Measurements from ENCODE around the gene PPP4R1.
A peak's percentile ranks its signal among the peaks of the same experiment; 100 is the strongest.

Gene PPP4R1

GRCh38 chr18:9581667-9582066, 32.7 kb downstream of the PPP4R1 start:
- DNase-seq = no peak

- no peak for DNase-seq
Observed at GRCh38 chr18:9578306-9578705, 36.1 kb downstream of the PPP4R1 start.

- DNase-seq = no peak
Observed at GRCh38 chr18:9577361-9577760, 37.0 kb downstream of the PPP4R1 start.

GRCh38 chr18:9575558-9575957, 38.8 kb downstream of the PPP4R1 start:
- DNase-seq = peak; percentile 84 to 92

GRCh38 chr18:9574473-9575115, 39.8 kb downstream of the PPP4R1 start:
- DNase-seq = no peak

- DNase-seq = no peak
Observed at GRCh38 chr18:9571546-9571945, 42.8 kb downstream of the PPP4R1 start.

- no peak for DNase-seq
Observed at GRCh38 chr18:9570255-9570654, 44.1 kb downstream of the PPP4R1 start.

- no peak for DNase-seq
Observed at GRCh38 chr18:9569178-9569577, 45.2 kb downstream of the PPP4R1 start.

GRCh38 chr18:9568186-9568585, 46.2 kb downstream of the PPP4R1 start:
- DNase-seq = no peak

- no peak for DNase-seq
Observed at GRCh38 chr18:9565407-9565806, 49.0 kb downstream of the PPP4R1 start.

GRCh38 chr18:9563331-9563730, 51.0 kb downstream of the PPP4R1 start:
- peak; percentile 54 to 56 for DNase-seq

GRCh38 chr18:9562584-9562983, 51.8 kb downstream of the PPP4R1 start:
- no peak for DNase-seq

- DNase-seq = peak; percentile 79 to 86
Observed at GRCh38 chr18:9561759-9562158, 52.6 kb downstream of the PPP4R1 start.

- no peak for DNase-seq
Observed at GRCh38 chr18:9559253-9559652, 55.1 kb downstream of the PPP4R1 start.

GRCh38 chr18:9558387-9559064, 55.8 kb downstream of the PPP4R1 start:
- DNase-seq = no peak

- no peak for DNase-seq
Observed at GRCh38 chr18:9557250-9557943, 57.0 kb downstream of the PPP4R1 start.

- no peak for DNase-seq
Observed at GRCh38 chr18:9552616-9553015, 61.7 kb downstream of the PPP4R1 start.

- DNase-seq = no peak
Observed at GRCh38 chr18:9552191-9552590, 62.2 kb downstream of the PPP4R1 start.

GRCh38 chr18:9550429-9550828, 63.9 kb downstream of the PPP4R1 start:
- DNase-seq = no peak

- no peak for DNase-seq
Observed at GRCh38 chr18:9549405-9549804, 65.0 kb downstream of the PPP4R1 start.

- DNase-seq = no peak
Observed at GRCh38 chr18:9547782-9548181, 66.6 kb downstream of the PPP4R1 start.

- DNase-seq = no peak
Observed at GRCh38 chr18:9546468-9546867, 67.9 kb downstream of the PPP4R1 start.

- no peak for DNase-seq
Observed at GRCh38 chr18:9545029-9545428, 69.3 kb downstream of the PPP4R1 start.

- DNase-seq = no peak
Observed at GRCh38 chr18:9542924-9543323, 71.4 kb downstream of the PPP4R1 start.

Measured in inflammatory macrophage treated with lipopolysaccharide for 1 hour (primary cell).